Measurements from ENCODE around the gene DOCK1.

DOCK1 gene

GRCh38 chr10:127198721-127199120 is 293.5 kb downstream of the DOCK1 start:
- 94% methylated on average over 1 of the region's 2 CpGs for WGBS

DNA sequence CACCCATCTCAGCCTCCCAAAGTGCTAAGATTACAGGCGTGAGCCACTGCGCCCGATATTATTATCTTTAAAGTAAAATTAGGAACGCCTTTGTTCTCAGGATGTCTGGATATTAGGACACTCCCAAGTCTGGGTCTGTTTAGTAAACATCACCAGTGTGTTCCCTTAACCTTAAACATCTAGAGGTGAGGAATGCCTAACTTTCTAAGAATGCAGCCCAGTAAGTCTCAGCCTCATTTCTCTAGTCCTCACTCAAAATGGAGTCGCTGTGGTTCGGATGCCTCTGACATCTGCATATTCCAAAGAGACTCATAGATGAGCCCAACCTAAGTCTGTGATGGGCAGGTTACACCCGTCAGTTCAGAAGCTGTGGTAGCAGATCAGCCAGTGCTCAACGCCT is 295.4 kb downstream of the DOCK1 start:
- peaks cover 0 to 14% of the 10 kb centered on the region in 2 experiments for H3K27me3 ChIP-seq (ENCODE audit: control insufficient read depth in 1 of 2, insufficient read depth in 1 of 2, low read length in 2 of 2)
- H4K8ac ChIP-seq (ENCODE audit: low read length), result no peak overlapping the region
- no peak overlapping the region for H2BK120ac ChIP-seq (ENCODE audit: low read depth, low read length)
- peaks cover 16% of the 10 kb centered on the region for H3K4me1 ChIP-seq (ENCODE audit: control insufficient read depth, insufficient read depth, low read depth, low read length)
- H3K4me2 ChIP-seq (ENCODE audit: low read length, poor library complexity, severe bottlenecking), result no peak overlapping the region
- H2BK5ac ChIP-seq (ENCODE audit: low read depth, low read length, poor library complexity, severe bottlenecking), result no peak overlapping the region
- no peak overlapping the region for H2BK15ac ChIP-seq (ENCODE audit: low read depth, poor library complexity, severe bottlenecking)
- H2BK12ac ChIP-seq (ENCODE audit: low read length in 2 of 2), result no peak overlapping the region
- no peak overlapping the region for H3K4me3 ChIP-seq (ENCODE audit: insufficient read depth in 1 of 2, low read depth in 1 of 2, low read length in 2 of 2)
- no peak overlapping the region for H3K23ac ChIP-seq (ENCODE audit: low read length in 2 of 2)
- WGBS, result 99% methylated on average over 8 of the region's 8 CpGs
- no peak overlapping the region for H3K27ac ChIP-seq (ENCODE audit: low read length, poor library complexity, severe bottlenecking)
- no peak overlapping the region for H2AK5ac ChIP-seq (ENCODE audit: low read length, severe bottlenecking)
- H3K18ac ChIP-seq (ENCODE audit: low read depth in 1 of 2, low read length in 2 of 2), result no peak overlapping the region
- no peak overlapping the region for H3K9ac ChIP-seq (ENCODE audit: low read length)
- H4K91ac ChIP-seq (ENCODE audit: low read length), result no peak overlapping the region
- H3K79me1 ChIP-seq (replicated peaks; ENCODE audit: low read length, poor library complexity, severe bottlenecking), result peaks cover 20% of the 10 kb centered on the region
- H3K14ac ChIP-seq (ENCODE audit: low read length in 2 of 2), result no peak overlapping the region
- H2AFZ ChIP-seq (ENCODE audit: low read depth, low read length), result no peak overlapping the region
- DNase-seq, result no peak
- H3K4ac ChIP-seq (ENCODE audit: low read depth in 1 of 2, low read length in 2 of 2), result no peak overlapping the region
- H3K36me3 ChIP-seq (ENCODE audit: control insufficient read depth in 1 of 2, insufficient read depth in 2 of 2, low read depth in 1 of 2, low read length in 2 of 2), result peaks cover 10 to 34% of the 10 kb centered on the region in 2 experiments
- H3K9me3 ChIP-seq (ENCODE audit: control insufficient read depth, low read length), result no peaks in the 10 kb centered on the region

More at GRCh38 chr10:127198721-127199120, 293.5 kb downstream of the DOCK1 start:
- H2BK15ac ChIP-seq (ENCODE audit: low read depth, poor library complexity, severe bottlenecking), result no peak overlapping the region
- no peak overlapping the region for H3K27ac ChIP-seq (ENCODE audit: low read length, poor library complexity, severe bottlenecking)
- DNase-seq, result no peak
- no peak overlapping the region for H3K9ac ChIP-seq (ENCODE audit: low read length)
- H2AK5ac ChIP-seq (ENCODE audit: low read length, severe bottlenecking), result no peak overlapping the region
- no peak overlapping the region for H4K91ac ChIP-seq (ENCODE audit: low read length)
- H3K14ac ChIP-seq (ENCODE audit: low read length in 2 of 2), result no peak overlapping the region
- no peak overlapping the region for H3K4ac ChIP-seq (ENCODE audit: low read depth in 1 of 2, low read length in 2 of 2)
- no peak overlapping the region for H2BK12ac ChIP-seq (ENCODE audit: low read length in 2 of 2)
- H3K79me1 ChIP-seq (replicated peaks; ENCODE audit: low read length, poor library complexity, severe bottlenecking), result peaks cover 21% of the 10 kb centered on the region
- H3K4me1 ChIP-seq (ENCODE audit: control insufficient read depth, insufficient read depth, low read depth, low read length), result peaks cover 28% of the 10 kb centered on the region
- no peak overlapping the region for H4K8ac ChIP-seq (ENCODE audit: low read length)
- H3K27me3 ChIP-seq (ENCODE audit: control insufficient read depth in 1 of 2, insufficient read depth in 1 of 2, low read length in 2 of 2), result peaks cover 0 to 19% of the 10 kb centered on the region in 2 experiments
- no peak overlapping the region for H3K18ac ChIP-seq (ENCODE audit: low read depth in 1 of 2, low read length in 2 of 2)
- H3K23ac ChIP-seq (ENCODE audit: low read length in 2 of 2), result no peak overlapping the region
- no peak overlapping the region for H3K4me2 ChIP-seq (ENCODE audit: low read length, poor library complexity, severe bottlenecking)
- H2AFZ ChIP-seq (ENCODE audit: low read depth, low read length), result no peak overlapping the region
- H2BK5ac ChIP-seq (ENCODE audit: low read depth, low read length, poor library complexity, severe bottlenecking), result no peak overlapping the region
- no peak overlapping the region for H3K4me3 ChIP-seq (ENCODE audit: insufficient read depth in 1 of 2, low read depth in 1 of 2, low read length in 2 of 2)
- H2BK120ac ChIP-seq (ENCODE audit: low read depth, low read length), result no peak overlapping the region
- no peaks in the 10 kb centered on the region for H3K9me3 ChIP-seq (ENCODE audit: control insufficient read depth, low read length)
- peaks cover 10 to 22% of the 10 kb centered on the region in 2 experiments for H3K36me3 ChIP-seq (ENCODE audit: control insufficient read depth in 1 of 2, insufficient read depth in 2 of 2, low read depth in 1 of 2, low read length in 2 of 2)

GRCh38 chr10:127203067-127203466 is 297.8 kb downstream of the DOCK1 start:
- WGBS, result 99% methylated on average over 7 of the region's 7 CpGs
- no peak overlapping the region for H2AK5ac ChIP-seq (ENCODE audit: low read length, severe bottlenecking)

GRCh38 chr10:127207081-127207480 is 301.9 kb downstream of the DOCK1 start:
- no peak overlapping the region for H2AK5ac ChIP-seq (ENCODE audit: low read length, severe bottlenecking)
- H3K4ac ChIP-seq (ENCODE audit: low read depth in 1 of 2, low read length in 2 of 2), result no peak overlapping the region
- no peak overlapping the region for H3K4me2 ChIP-seq (ENCODE audit: low read length, poor library complexity, severe bottlenecking)
- 100% methylated on average over 2 of the region's 2 CpGs for WGBS
- H2BK120ac ChIP-seq (ENCODE audit: low read depth, low read length), result no peak overlapping the region
- no peaks in the 10 kb centered on the region for H3K4me1 ChIP-seq (ENCODE audit: control insufficient read depth, insufficient read depth, low read depth, low read length)
- no peak overlapping the region for H3K9ac ChIP-seq (ENCODE audit: low read length)
- H3K27me3 ChIP-seq (ENCODE audit: control insufficient read depth in 1 of 2, insufficient read depth in 1 of 2, low read length in 2 of 2), result no peaks in the 10 kb centered on the region
- H3K27ac ChIP-seq (ENCODE audit: low read length, poor library complexity, severe bottlenecking), result no peak overlapping the region
- peaks cover 7% of the 10 kb centered on the region for H3K79me1 ChIP-seq (replicated peaks; ENCODE audit: low read length, poor library complexity, severe bottlenecking)
- DNase-seq, result no peak
- H3K14ac ChIP-seq (ENCODE audit: low read length in 2 of 2), result no peak overlapping the region
- H3K23ac ChIP-seq (ENCODE audit: low read length in 2 of 2), result no peak overlapping the region
- peaks cover 8 to 26% of the 10 kb centered on the region in 2 experiments for H3K36me3 ChIP-seq (ENCODE audit: control insufficient read depth in 1 of 2, insufficient read depth in 2 of 2, low read depth in 1 of 2, low read length in 2 of 2)
- no peak overlapping the region for H3K4me3 ChIP-seq (ENCODE audit: insufficient read depth in 1 of 2, low read depth in 1 of 2, low read length in 2 of 2)
- no peaks in the 10 kb centered on the region for H3K9me3 ChIP-seq (ENCODE audit: control insufficient read depth, low read length)
- H2BK12ac ChIP-seq (ENCODE audit: low read length in 2 of 2), result no peak overlapping the region
- no peak overlapping the region for H4K91ac ChIP-seq (ENCODE audit: low read length)
- no peak overlapping the region for H3K18ac ChIP-seq (ENCODE audit: low read depth in 1 of 2, low read length in 2 of 2)
- H4K8ac ChIP-seq (ENCODE audit: low read length), result no peak overlapping the region
- no peak overlapping the region for H2BK15ac ChIP-seq (ENCODE audit: low read depth, poor library complexity, severe bottlenecking)
- no peak overlapping the region for H2AFZ ChIP-seq (ENCODE audit: low read depth, low read length)
- H2BK5ac ChIP-seq (ENCODE audit: low read depth, low read length, poor library complexity, severe bottlenecking), result no peak overlapping the region

More at GRCh38 chr10:127203067-127203466, 297.8 kb downstream of the DOCK1 start:
- Histone ChIP-seq H4K91ac (ENCODE audit: low read length) (no peak overlapping the region), H3K4me1 (ENCODE audit: control insufficient read depth, insufficient read depth, low read depth, low read length) (no peaks in the 10 kb centered on the region), H3K36me3 (ENCODE audit: control insufficient read depth in 1 of 2, insufficient read depth in 2 of 2, low read depth in 1 of 2, low read length in 2 of 2) (peaks cover 10 to 36% of the 10 kb centered on the region in 2 experiments), H3K23ac (ENCODE audit: low read length in 2 of 2) (no peak overlapping the region), H3K14ac (ENCODE audit: low read length in 2 of 2) (no peak overlapping the region), H2BK120ac (ENCODE audit: low read depth, low read length) (no peak overlapping the region), H3K4ac (ENCODE audit: low read depth in 1 of 2, low read length in 2 of 2) (no peak overlapping the region), H3K9ac (ENCODE audit: low read length) (no peak overlapping the region), H2BK12ac (ENCODE audit: low read length in 2 of 2) (no peak overlapping the region), H3K27me3 (ENCODE audit: control insufficient read depth in 1 of 2, insufficient read depth in 1 of 2, low read length in 2 of 2) (peaks cover 0 to under 1% of the 10 kb centered on the region in 2 experiments), H2BK15ac (ENCODE audit: low read depth, poor library complexity, severe bottlenecking) (no peak overlapping the region), H4K8ac (ENCODE audit: low read length) (no peak overlapping the region), H3K4me3 (ENCODE audit: insufficient read depth in 1 of 2, low read depth in 1 of 2, low read length in 2 of 2) (no peak overlapping the region), H3K18ac (ENCODE audit: low read depth in 1 of 2, low read length in 2 of 2) (no peak overlapping the region), H3K79me1 (replicated peaks; ENCODE audit: low read length, poor library complexity, severe bottlenecking) (peaks cover 8% of the 10 kb centered on the region), H3K9me3 (ENCODE audit: control insufficient read depth, low read length) (no peaks in the 10 kb centered on the region), H2BK5ac (ENCODE audit: low read depth, low read length, poor library complexity, severe bottlenecking) (no peak overlapping the region), H2AFZ (ENCODE audit: low read depth, low read length) (no peak overlapping the region), H3K4me2 (ENCODE audit: low read length, poor library complexity, severe bottlenecking) (no peak overlapping the region), H3K27ac (ENCODE audit: low read length, poor library complexity, severe bottlenecking) (no peak overlapping the region)
- no peak for DNase-seq
